WTC11 (cell line): ENCODE measurements around the gene RTKN.

ENCODE experiments used
- CTCF ChIP-seq: fragments of 200-600 bp; IDR thresholded peaks from 2 replicates; pipeline ENCODE4 v1.8.0; 2022; ENCODE audit warnings: antibody characterized with exemption
- SP1 ChIP-seq: sonication (generic); formaldehyde crosslinking; conservative IDR thresholded peaks from 2 replicates; pipeline ENCODE4 v1.8.1; 2022; ENCODE audit warnings: missing genetic modification reagents
- TP53 ChIP-seq: sonication (generic); formaldehyde crosslinking; IDR thresholded peaks from 2 replicates; pipeline ENCODE4 v1.8.1; 2023; ENCODE audit warnings: mild to moderate bottlenecking, missing genetic modification reagents

DNA sequence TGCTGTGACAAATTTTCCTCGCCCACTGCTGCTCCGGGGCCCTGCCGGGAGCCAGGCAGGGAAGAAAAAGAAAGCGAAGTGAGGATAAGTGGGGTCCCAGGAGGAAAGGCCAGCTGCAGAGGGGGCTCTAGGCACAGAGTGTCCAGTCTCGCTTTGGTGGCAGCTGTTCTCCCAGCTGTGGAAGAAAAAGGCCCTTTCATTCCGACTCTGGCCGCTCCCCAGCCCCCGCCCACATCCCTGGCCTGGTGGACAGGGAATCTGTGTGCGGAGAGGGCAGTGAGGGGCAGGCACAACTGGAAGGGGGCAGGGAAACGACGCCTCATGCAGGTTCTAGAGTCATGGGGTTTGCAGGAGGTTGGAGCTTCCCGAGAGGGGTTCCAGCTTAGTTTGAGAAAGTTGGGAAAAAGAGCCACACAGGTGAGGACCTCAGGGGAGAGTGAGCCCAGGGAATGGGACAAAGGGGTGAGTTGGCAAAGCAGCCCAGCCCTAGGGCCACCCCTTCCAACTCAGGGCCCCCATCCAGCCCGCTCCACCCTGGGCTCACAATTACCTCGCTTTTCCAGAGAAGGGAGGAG is 1.8 kb downstream of the RTKN start:
- TF ChIP-seq TP53 (CRISPR knock-in tag): no peak
- no peak for TF ChIP-seq SP1 (CRISPR knock-in tag)
- TF ChIP-seq CTCF: no peak
